H1 (cell line): Measurements from ENCODE around the gene PTPN13.

Experiments
- ASH2L ChIP-seq: fragments of 200-600, 300-600 bp; sonication (generic); IDR thresholded peaks from one replicate; pipeline ENCODE4 v1.7.1; 2017; ENCODE audit warnings: low read length
- CBX5 ChIP-seq: fragments of 300-800, 300-1000 bp; sonication (generic); IDR thresholded peaks from 2 replicates; pipeline ENCODE4 v1.7.1; 2016; ENCODE audit warnings: antibody characterized with exemption, low read length, low read depth
- CEBPB ChIP-seq: IDR thresholded peaks from 2 replicates; pipeline ENCODE4 v1.6.1; 2012; ENCODE audit warnings: low read depth, low read length
- CTCF ChIP-seq, 3 experiments: IDR thresholded peaks; 1 replicate in 2 of 3; 2 replicates in 1 of 3; pipeline versions ENCODE4 v1.5.1 to v1.6.1; 2011; ENCODE audit warnings: low read length in 3 of 3, mild to moderate bottlenecking in 3 of 3, inconsistent platforms in 2 of 3, low read depth in 1 of 3, moderate library complexity in 1 of 3; ENCODE audit not compliant: insufficient read depth in 1 of 3; ENCODE audit errors: control extremely low read depth in 1 of 3
- EGR1 ChIP-seq: IDR thresholded peaks from 2 replicates; pipeline ENCODE4 v1.6.1; 2011; ENCODE audit warnings: low read depth, low read length, borderline replicate concordance
- EP300 ChIP-seq, 2 experiments: IDR thresholded peaks; 1 replicate in 1 of 2; 2 replicates in 1 of 2; pipeline ENCODE4 v1.6.1; 2011 to 2012; ENCODE audit warnings: low read depth in 2 of 2, low read length in 2 of 2, mild to moderate bottlenecking in 2 of 2, borderline replicate concordance in 1 of 2, inconsistent platforms in 1 of 2, moderate library complexity in 1 of 2
- EZH2 ChIP-seq: fragments of 200-600 bp; sonication (generic); IDR thresholded peaks from 2 replicates; pipeline ENCODE4 v1.7.1; 2012; ENCODE audit warnings: low read depth, mild to moderate bottlenecking, moderate library complexity, low read length, inconsistent platforms; ENCODE audit not compliant: severe bottlenecking
- GTF2F1 ChIP-seq: IDR thresholded peaks from 2 replicates; pipeline ENCODE4 v1.6.1; 2012; ENCODE audit warnings: low read depth, low read length, improper control_type of control experiment, borderline replicate concordance
- HDAC2 ChIP-seq, 2 experiments: fragments of 300-600 bp in 1 of 2; sonication (generic) in 1 of 2; IDR thresholded peaks; 2 replicates each; pipeline ENCODE4 v1.6.1; 2011 to 2012; ENCODE audit warnings: low read depth in 2 of 2, low read length in 2 of 2, mild to moderate bottlenecking in 2 of 2, moderate library complexity in 2 of 2, borderline replicate concordance in 1 of 2, inconsistent platforms in 1 of 2
- HDAC6 ChIP-seq: IDR thresholded peaks from one replicate; pipeline ENCODE4 v1.7.1; 2012; ENCODE audit warnings: low read depth, mild to moderate bottlenecking, inconsistent platforms, low read length, moderate library complexity
- JUND ChIP-seq: IDR thresholded peaks from 2 replicates; pipeline ENCODE4 v1.6.1; 2011; ENCODE audit warnings: mild to moderate bottlenecking, improper control_type of control experiment, low read length
- POLR2AphosphoS5 ChIP-seq: IDR thresholded peaks from 2 replicates; pipeline ENCODE4 v1.6.1; 2011; ENCODE audit warnings: low read depth, low read length
- RFX5 ChIP-seq: IDR thresholded peaks from 2 replicates; pipeline ENCODE4 v1.6.1; 2011; ENCODE audit warnings: low read depth, low read length, improper control_type of control experiment, borderline replicate concordance

- no peak for TF ChIP-seq CBX5
- no peak for TF ChIP-seq JUND
- TF ChIP-seq CTCF (IDR thresholded peaks at IDR 0.05; ENCODE audit: control extremely low read depth in 1 of 3, insufficient read depth in 1 of 3, low read depth in 1 of 3, low read length in 3 of 3) = no peak
- no peak for TF ChIP-seq GTF2F1
- no peak for TF ChIP-seq CEBPB
- TF ChIP-seq POLR2AphosphoS5 = no peak
- TF ChIP-seq EP300 (IDR thresholded peaks at IDR 0.05; ENCODE audit: borderline replicate concordance in 1 of 2, low read depth in 2 of 2, low read length in 2 of 2) = no peak
- TF ChIP-seq EZH2 = no peak
- no peak for TF ChIP-seq RFX5
- TF ChIP-seq HDAC2 (IDR thresholded peaks at IDR 0.05; ENCODE audit: borderline replicate concordance in 1 of 2, low read depth in 2 of 2, low read length in 2 of 2) = no peak
- no peak for TF ChIP-seq HDAC6
- TF ChIP-seq EGR1 = no peak
- no peak for TF ChIP-seq ASH2L
Observed at GRCh38 chr4:86818211-86818610, 224.1 kb downstream of the PTPN13 start.
